Brain microvascular endothelial cell (primary cell): ENCODE results near the gene DHX9.

Experiments
- DNase-seq: peaks from one replicate; pipeline ENCODE4 v3.0.0-alpha.2; 2020
- H3K27ac ChIP-seq: fragments of 250-450 bp; sonication (Bioruptor Pico); 2 replicates; pipeline ENCODE4 v1.5.1; 2020; ENCODE audit warnings: mild to moderate bottlenecking, moderate library complexity
- H3K27me3 ChIP-seq: fragments of 250-450 bp; sonication (Bioruptor Pico); replicated peaks from 2 replicates; pipeline ENCODE4 v1.5.1; 2020; ENCODE audit warnings: mild to moderate bottlenecking
- H3K36me3 ChIP-seq: fragments of 250-450 bp; sonication (Bioruptor Pico); replicated peaks from 2 replicates; pipeline ENCODE4 v1.5.1; 2020; ENCODE audit warnings: mild to moderate bottlenecking
- H3K4me3 ChIP-seq: 2 replicates; pipeline ENCODE4 v1.5.1; 2011; ENCODE audit warnings: low read depth, mild to moderate bottlenecking, control low read depth, low read length, moderate library complexity
- CTCF ChIP-seq: IDR thresholded peaks from 2 replicates; pipeline ENCODE4 v1.5.1; 2011; ENCODE audit warnings: low read depth, mild to moderate bottlenecking, moderate library complexity, low read length, control low read depth, inconsistent platforms; ENCODE audit errors: missing control alignments
- in situ Hi-C: cut with HindIII; loops from 2 replicates; pipeline ENCODE4 v1.10.0; 2017; ENCODE audit warnings: low sequenced_read_pairs, low pct_ligation_motif_present

Gene DHX9

GRCh38 chr1:182811975-182812722 lies 27.0 kb upstream of the DHX9 start:
- Histone ChIP-seq H3K4me3 (no peak overlapping the region), H3K27ac (no peak overlapping the region), H3K27me3 (no peaks in the 10 kb centered on the region), H3K36me3 (no peaks in the 10 kb centered on the region)
- in situ Hi-C loops = no loop called here
- peak; percentile 24 for TF ChIP-seq CTCF
- no peak for DNase-seq

GRCh38 chr1:182816863-182817262 lies 22.3 kb upstream of the DHX9 start:
- TF ChIP-seq CTCF = no peak
- no peak overlapping the region for H3K27ac ChIP-seq
- DNase-seq = no peak
- no peaks in the 10 kb centered on the region for H3K27me3 ChIP-seq
- no peaks in the 10 kb centered on the region for H3K36me3 ChIP-seq
- H3K4me3 ChIP-seq = no peak overlapping the region
- in situ Hi-C loops = no loop called here

GRCh38 chr1:182817802-182818201 lies 21.3 kb upstream of the DHX9 start:
- in situ Hi-C loops = no loop called here
- TF ChIP-seq CTCF = no peak
- no peaks in the 10 kb centered on the region for H3K36me3 ChIP-seq
- no peak overlapping the region for H3K4me3 ChIP-seq
- no peaks in the 10 kb centered on the region for H3K27me3 ChIP-seq
- no peak for DNase-seq
- H3K27ac ChIP-seq = no peak overlapping the region

- H3K27ac ChIP-seq = no peak overlapping the region
Observed at GRCh38 chr1:182823220-182823619, 15.9 kb upstream of the DHX9 start.

GRCh38 chr1:182826892-182827291 lies 12.3 kb upstream of the DHX9 start:
- in situ Hi-C loops = no loop called here

More at GRCh38 chr1:182823220-182823619, 15.9 kb upstream of the DHX9 start:
- Histone ChIP-seq H3K4me3 (no peak overlapping the region), H3K36me3 (no peaks in the 10 kb centered on the region), H3K27me3 (no peaks in the 10 kb centered on the region)
- no peak for TF ChIP-seq CTCF
- DNase-seq = no peak
- in situ Hi-C loops = no loop called here

More at GRCh38 chr1:182826892-182827291, 12.3 kb upstream of the DHX9 start:
- H3K4me3 ChIP-seq = no peak overlapping the region
- no peaks in the 10 kb centered on the region for H3K27me3 ChIP-seq
- no peak for DNase-seq
- no peak overlapping the region for H3K27ac ChIP-seq
- TF ChIP-seq CTCF = no peak
- no peaks in the 10 kb centered on the region for H3K36me3 ChIP-seq
